IMR-90 (cell line): ENCODE measurements around the gene MICAL2. TPM values are rescaled to one million over a fixed set of nuclear protein-coding genes. Genes with fewer than 3 reads are reported as not detected.

Source experiments
- ATAC-seq: fragments of 200-7000 bp; cut with Tn5 transposase; 2 replicates; pipeline ENCODE4 v1.9.1; 2020; ENCODE audit warnings: low read depth, mild to moderate bottlenecking, moderate library complexity
- BruUV-seq: library from RNA; stranded (reverse); fragments of 400-500 nt; replicated peaks from 2 replicates; lab custom pipeline; 2021; lab: Mats Ljungman, UMichigan
- CTCF ChIA-PET: fragments of 300-600 bp; formaldehyde crosslinking; extraction: SDS; loops from one replicate; lab custom pipeline; 2021; ENCODE audit warnings: antibody characterized with exemption; lab: Yijun Ruan, JAX
- POLR2A ChIA-PET: fragments of 300-600 bp; sonication (Branson Sonifier 250); formaldehyde crosslinking; loops from one replicate; lab custom pipeline; 2022; ENCODE audit warnings: antibody characterized with exemption; ENCODE audit not compliant: unreplicated experiment; lab: Charles Lee
- DNase-seq: peaks from one replicate; pipeline ENCODE4 v3.0.0; 2013
- H2AFZ ChIP-seq: replicated peaks from 2 replicates; pipeline ENCODE3; 2013; ENCODE audit warnings: low read length, mild to moderate bottlenecking; ENCODE audit not compliant: poor library complexity
- H2AK5ac ChIP-seq: 2 replicates; pipeline ENCODE4 v1.6.1; 2013; ENCODE audit warnings: low read depth, low read length, inconsistent platforms
- H2AK9ac ChIP-seq: replicated peaks from 2 replicates; pipeline ENCODE3; 2013; ENCODE audit warnings: mild to moderate bottlenecking, low read depth, low read length, moderate library complexity; ENCODE audit not compliant: poor library complexity
- H2BK120ac ChIP-seq: 2 replicates; pipeline ENCODE4 v1.6.1; 2013; ENCODE audit warnings: low read depth, low read length, inconsistent platforms
- H2BK15ac ChIP-seq: 3 replicates; pipeline ENCODE4 v1.6.1; 2013; ENCODE audit warnings: low read depth, low read length, inconsistent platforms
- H2BK20ac ChIP-seq: 2 replicates; pipeline ENCODE4 v1.6.1; 2013; ENCODE audit warnings: low read depth, mild to moderate bottlenecking, inconsistent platforms, low read length, moderate library complexity
- H2BK5ac ChIP-seq: 2 replicates; pipeline ENCODE4 v1.6.1; 2013; ENCODE audit warnings: mild to moderate bottlenecking, low read depth, low read length, inconsistent platforms; ENCODE audit not compliant: poor library complexity, severe bottlenecking
- H3K14ac ChIP-seq: replicated peaks from 2 replicates; pipeline ENCODE4 v1.6.1; 2013; ENCODE audit warnings: low read depth, low read length, inconsistent platforms
- H3K18ac ChIP-seq: 2 replicates; pipeline ENCODE4 v1.6.1; 2013; ENCODE audit warnings: low read depth, low read length, control low read depth
- H3K23ac ChIP-seq: 2 replicates; pipeline ENCODE4 v1.6.1; 2013; ENCODE audit warnings: low read depth, low read length, inconsistent platforms
- H3K27ac ChIP-seq: 2 replicates; pipeline ENCODE4 v1.5.1; 2013; ENCODE audit warnings: mild to moderate bottlenecking, control low read depth, low read length; ENCODE audit not compliant: insufficient read depth
- H3K27me3 ChIP-seq: 2 replicates; pipeline ENCODE4 v1.6.1; 2013; ENCODE audit warnings: low read length; ENCODE audit not compliant: control insufficient read depth, insufficient read depth
- H3K36me3 ChIP-seq: 2 replicates; pipeline ENCODE4 v1.6.1; 2013; ENCODE audit warnings: low read length, mixed read lengths; ENCODE audit not compliant: control insufficient read depth, insufficient read depth
- H3K4ac ChIP-seq: 2 replicates; pipeline ENCODE4 v1.6.1; 2013; ENCODE audit warnings: low read depth, low read length, inconsistent platforms
- H3K4me1 ChIP-seq: 2 replicates; pipeline ENCODE4 v1.6.1; 2013; ENCODE audit warnings: low read length, mixed read lengths; ENCODE audit not compliant: control insufficient read depth, insufficient read depth
- H3K4me2 ChIP-seq: 2 replicates; pipeline ENCODE4 v1.6.1; 2013; ENCODE audit warnings: low read depth, mild to moderate bottlenecking, control low read depth, low read length, moderate library complexity
- H3K4me3 ChIP-seq: 2 replicates; pipeline ENCODE4 v1.5.1; 2013; ENCODE audit warnings: low read depth, mild to moderate bottlenecking, control low read depth, low read length, moderate library complexity; ENCODE audit not compliant: insufficient read depth
- H3K56ac ChIP-seq: 2 replicates; pipeline ENCODE4 v1.6.1; 2013; ENCODE audit warnings: low read length, inconsistent platforms; ENCODE audit not compliant: insufficient read depth; ENCODE audit errors: extremely low read depth
- H3K79me1 ChIP-seq, 2 experiments: 2 replicates each; pipeline ENCODE4 v1.6.1; 2013; ENCODE audit warnings: low read length in 2 of 2, inconsistent platforms in 1 of 2, low read depth in 1 of 2
- H3K9ac ChIP-seq: 2 replicates; pipeline ENCODE4 v1.6.1; 2013; ENCODE audit warnings: low read depth, low read length, control low read depth
- H3K9me1 ChIP-seq: 2 replicates; pipeline ENCODE4 v1.6.1; 2013; ENCODE audit warnings: low read length, inconsistent platforms; ENCODE audit not compliant: insufficient read depth
- H3K9me3 ChIP-seq: 2 replicates; pipeline ENCODE4 v1.6.1; 2013; ENCODE audit warnings: low read length; ENCODE audit not compliant: control insufficient read depth, insufficient read depth
- H4K20me1 ChIP-seq: 2 replicates; pipeline ENCODE4 v1.6.1; 2013; ENCODE audit warnings: low read length, inconsistent platforms; ENCODE audit not compliant: insufficient read depth
- H4K5ac ChIP-seq: 2 replicates; pipeline ENCODE4 v1.6.1; 2013; ENCODE audit warnings: mild to moderate bottlenecking, low read depth, low read length, control low read depth
- H4K8ac ChIP-seq, 2 experiments: 2 replicates each; pipeline ENCODE4 v1.6.1; 2013; ENCODE audit warnings: low read depth in 2 of 2, low read length in 2 of 2, control low read depth in 1 of 2, inconsistent platforms in 1 of 2
- H4K91ac ChIP-seq: 2 replicates; pipeline ENCODE4 v1.6.1; 2013; ENCODE audit warnings: low read depth, low read length, inconsistent platforms; ENCODE audit not compliant: insufficient read depth
- CEBPB ChIP-seq: IDR thresholded peaks from 2 replicates; pipeline ENCODE4 v1.6.1; 2012; ENCODE audit warnings: low read depth, low read length, improper control_type of control experiment
- CHD1 ChIP-seq: IDR thresholded peaks from 2 replicates; pipeline ENCODE4 v1.6.1; 2012; ENCODE audit warnings: low read depth, low read length, improper control_type of control experiment
- MAFK ChIP-seq: IDR thresholded peaks from 2 replicates; pipeline ENCODE4 v1.6.1; 2012; ENCODE audit warnings: low read depth, low read length, improper control_type of control experiment
- MAZ ChIP-seq: IDR thresholded peaks from 2 replicates; pipeline ENCODE4 v1.6.1; 2012; ENCODE audit warnings: low read depth, mild to moderate bottlenecking, low read length, improper control_type of control experiment, moderate library complexity, borderline replicate concordance
- MXI1 ChIP-seq: IDR thresholded peaks from 2 replicates; pipeline ENCODE4 v1.6.1; 2012; ENCODE audit warnings: low read depth, mild to moderate bottlenecking, low read length, moderate library complexity, borderline replicate concordance
- POLR2A ChIP-seq: IDR thresholded peaks from 2 replicates; pipeline ENCODE4 v1.6.1; 2012; ENCODE audit warnings: mild to moderate bottlenecking, low read depth, low read length
- RFX5 ChIP-seq: IDR thresholded peaks from 2 replicates; pipeline ENCODE4 v1.8.0; 2012; ENCODE audit warnings: low read depth, mild to moderate bottlenecking, low read length, moderate library complexity
- SMC3 ChIP-seq: fragments of 150-350 bp; IDR thresholded peaks from 2 replicates; pipeline ENCODE4 v1.6.1; 2016; ENCODE audit warnings: low read depth, mild to moderate bottlenecking, antibody characterized with exemption, low read length, moderate library complexity
- WGBS, 2 experiments: methylation state at CpG; one replicate each; pipeline versions ENCODE4 v1.1.5 to v1.1.7; 2013; ENCODE audit warnings: missing lambda C conversion rate in 2 of 2; ENCODE audit not compliant: insufficient read length in 1 of 2; ENCODE audit errors: extremely low coverage in 2 of 2; 5-methylcytosine and 5-hydroxymethylcytosine counted together
- dilution Hi-C: fragments of 300-500 bp; cut with HindIII; formaldehyde crosslinking; loops from one replicate; pipeline ENCODE4 v1.14.3; 2018; ENCODE audit warnings: low sequenced_read_pairs; ENCODE audit not compliant: unreplicated experiment
- in situ Hi-C: fragments of 300-500 bp; cut with MboI; formaldehyde crosslinking; loops from 3 replicates; pipeline ENCODE4 v1.14.3; 2019; ENCODE audit warnings: low sequenced_read_pairs, inconsistent platforms, mixed read lengths
- intact Hi-C: fragments of 100-400 bp; cut with micrococcal nuclease; formaldehyde crosslinking; loops from 2 replicates; pipeline ENCODE4 v1.10.0; 2022
- polyA plus RNA-seq, 3 experiments: library from polyadenylated mRNA; depleted of rRNA; stranded (reverse); fragments of >200 nt; gene quantifications; 2 replicates each; pipeline ENCODE4 v1.2.3, GENCODE V29; 2012; ENCODE audit warnings: low replicate concordance in 1 of 3
- total RNA-seq: library from RNA; depleted of rRNA; stranded (reverse); fragments of >200 nt; gene quantifications from 2 replicates; pipeline ENCODE4 v1.2.3, GENCODE V29; 2012
- TF ChIP-seq, protein P1 (sequence below): fragments of 150-350 bp; IDR thresholded peaks from 2 replicates; pipeline ENCODE4 v1.6.1; 2017; ENCODE audit warnings: mild to moderate bottlenecking, antibody characterized with exemption, low read length, low read depth
- TF ChIP-seq, protein P2 (sequence below): conservative IDR thresholded peaks from 2 replicates; pipeline ENCODE4 v1.5.1; 2012; ENCODE audit warnings: mild to moderate bottlenecking, low read depth, low read length, improper control_type of control experiment
- TF ChIP-seq, protein P3 (sequence below): fragments of 150-350 bp; IDR thresholded peaks from 2 replicates; pipeline ENCODE4 v1.6.1; 2016; ENCODE audit warnings: low read depth, mild to moderate bottlenecking, low read length, moderate library complexity, borderline replicate concordance

The MICAL2 gene
- total and polyA plus RNA-seq, 2 of the 4 experiments (the other 2 are of a cell fraction), result 170 to 336 TPM

DNA sequence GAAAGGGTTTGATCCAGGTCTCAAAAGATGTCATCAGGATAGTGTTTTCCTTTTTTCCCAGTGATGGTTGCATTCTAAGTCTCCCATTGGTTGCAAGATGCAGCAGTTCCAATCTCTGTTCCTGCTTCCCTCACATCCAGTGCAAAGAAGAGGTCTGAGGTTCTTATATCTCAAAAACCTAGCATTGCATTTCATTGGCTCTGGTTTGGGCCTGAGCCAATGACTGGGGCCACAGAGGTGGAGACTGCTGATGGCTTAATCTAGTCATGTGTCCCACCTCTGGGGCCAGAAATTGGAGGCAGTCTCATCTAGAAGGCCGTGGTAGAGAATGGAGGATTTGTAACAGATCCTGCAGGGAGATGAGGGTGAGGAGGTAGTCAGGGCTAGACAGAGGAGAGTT lies 13.2 kb upstream of the MICAL2 start:
- H2BK15ac ChIP-seq, result no peak overlapping the region
- H3K9me3 ChIP-seq, result no peaks in the 10 kb centered on the region
- no peak overlapping the region for H4K5ac ChIP-seq
- no peak overlapping the region for H2BK5ac ChIP-seq
- intact Hi-C loops, result no loop called here
- no peak overlapping the region for H2AFZ ChIP-seq
- peak overlapping the region; percentile 7; the same call in 1 of the 2 replicates for H3K4ac ChIP-seq
- H3K4me2 ChIP-seq, result no peak overlapping the region
- dilution Hi-C loops, result no loop called here
- BruUV-seq, result no TSS peak
- peaks cover 2% of the 10 kb centered on the region; the same call in 1 of the 2 replicates for H3K4me1 ChIP-seq
- H2AK5ac ChIP-seq, result no peak overlapping the region
- H4K91ac ChIP-seq, result no peak overlapping the region
- H2AK9ac ChIP-seq, result no peak overlapping the region
- 100% methylated on average over 1 of the region's 1 CpG; no CpG with 5 or more reads in 1 of the 2 experiments for WGBS, 2 experiments
- in situ Hi-C loops, result no loop called here
- DNase-seq, result no peak
- H2BK120ac ChIP-seq, result no peak overlapping the region
- H3K36me3 ChIP-seq, result no peaks in the 10 kb centered on the region
- no peak overlapping the region for H3K56ac ChIP-seq
- no peak overlapping the region for H3K4me3 ChIP-seq
- ChIA-PET CTCF (no interaction called here), POLR2A (no interaction called here)
- H3K9ac ChIP-seq, result no peak overlapping the region
- no peak overlapping the region for H3K27ac ChIP-seq
- H4K20me1 ChIP-seq, result no peaks in the 10 kb centered on the region
- TF ChIP-seq, protein P1, sequence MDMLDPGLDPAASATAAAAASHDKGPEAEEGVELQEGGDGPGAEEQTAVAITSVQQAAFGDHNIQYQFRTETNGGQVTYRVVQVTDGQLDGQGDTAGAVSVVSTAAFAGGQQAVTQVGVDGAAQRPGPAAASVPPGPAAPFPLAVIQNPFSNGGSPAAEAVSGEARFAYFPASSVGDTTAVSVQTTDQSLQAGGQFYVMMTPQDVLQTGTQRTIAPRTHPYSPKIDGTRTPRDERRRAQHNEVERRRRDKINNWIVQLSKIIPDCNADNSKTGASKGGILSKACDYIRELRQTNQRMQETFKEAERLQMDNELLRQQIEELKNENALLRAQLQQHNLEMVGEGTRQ, result no peak
- TF ChIP-seq SMC3 (no peak), CEBPB (no peak), CHD1 (no peak), POLR2A (no peak), MAZ (no peak), RFX5 (no peak), MAFK (no peak), MXI1 (no peak)
- TF ChIP-seq, protein P2, sequence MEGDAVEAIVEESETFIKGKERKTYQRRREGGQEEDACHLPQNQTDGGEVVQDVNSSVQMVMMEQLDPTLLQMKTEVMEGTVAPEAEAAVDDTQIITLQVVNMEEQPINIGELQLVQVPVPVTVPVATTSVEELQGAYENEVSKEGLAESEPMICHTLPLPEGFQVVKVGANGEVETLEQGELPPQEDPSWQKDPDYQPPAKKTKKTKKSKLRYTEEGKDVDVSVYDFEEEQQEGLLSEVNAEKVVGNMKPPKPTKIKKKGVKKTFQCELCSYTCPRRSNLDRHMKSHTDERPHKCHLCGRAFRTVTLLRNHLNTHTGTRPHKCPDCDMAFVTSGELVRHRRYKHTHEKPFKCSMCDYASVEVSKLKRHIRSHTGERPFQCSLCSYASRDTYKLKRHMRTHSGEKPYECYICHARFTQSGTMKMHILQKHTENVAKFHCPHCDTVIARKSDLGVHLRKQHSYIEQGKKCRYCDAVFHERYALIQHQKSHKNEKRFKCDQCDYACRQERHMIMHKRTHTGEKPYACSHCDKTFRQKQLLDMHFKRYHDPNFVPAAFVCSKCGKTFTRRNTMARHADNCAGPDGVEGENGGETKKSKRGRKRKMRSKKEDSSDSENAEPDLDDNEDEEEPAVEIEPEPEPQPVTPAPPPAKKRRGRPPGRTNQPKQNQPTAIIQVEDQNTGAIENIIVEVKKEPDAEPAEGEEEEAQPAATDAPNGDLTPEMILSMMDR, result no peak
- TF ChIP-seq, protein P3, sequence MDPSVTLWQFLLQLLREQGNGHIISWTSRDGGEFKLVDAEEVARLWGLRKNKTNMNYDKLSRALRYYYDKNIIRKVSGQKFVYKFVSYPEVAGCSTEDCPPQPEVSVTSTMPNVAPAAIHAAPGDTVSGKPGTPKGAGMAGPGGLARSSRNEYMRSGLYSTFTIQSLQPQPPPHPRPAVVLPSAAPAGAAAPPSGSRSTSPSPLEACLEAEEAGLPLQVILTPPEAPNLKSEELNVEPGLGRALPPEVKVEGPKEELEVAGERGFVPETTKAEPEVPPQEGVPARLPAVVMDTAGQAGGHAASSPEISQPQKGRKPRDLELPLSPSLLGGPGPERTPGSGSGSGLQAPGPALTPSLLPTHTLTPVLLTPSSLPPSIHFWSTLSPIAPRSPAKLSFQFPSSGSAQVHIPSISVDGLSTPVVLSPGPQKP, result no peak
- H3K18ac ChIP-seq, result no peak overlapping the region
- no peak overlapping the region for H3K14ac ChIP-seq
- no peak for ATAC-seq
- no peak overlapping the region for H4K8ac ChIP-seq
- no peaks in the 10 kb centered on the region for H3K27me3 ChIP-seq
- H3K9me1 ChIP-seq, result peaks cover 11% of the 10 kb centered on the region; the same call in 1 of the 2 replicates
- no peaks in the 10 kb centered on the region for H3K79me1 ChIP-seq
- no peak overlapping the region; the same call in 1 of the 2 replicates for H2BK20ac ChIP-seq
- H3K23ac ChIP-seq, result no peak overlapping the region
